ENCODE results near the gene SLC24A3. TPM values are rescaled to one million over a fixed set of nuclear protein-coding genes. Genes with fewer than 3 reads are reported as not detected.

The SLC24A3 gene
- total RNA-seq, 4 donors from 2014 or later, result 1.6 to 38.8 (median 3.7) TPM

DNA sequence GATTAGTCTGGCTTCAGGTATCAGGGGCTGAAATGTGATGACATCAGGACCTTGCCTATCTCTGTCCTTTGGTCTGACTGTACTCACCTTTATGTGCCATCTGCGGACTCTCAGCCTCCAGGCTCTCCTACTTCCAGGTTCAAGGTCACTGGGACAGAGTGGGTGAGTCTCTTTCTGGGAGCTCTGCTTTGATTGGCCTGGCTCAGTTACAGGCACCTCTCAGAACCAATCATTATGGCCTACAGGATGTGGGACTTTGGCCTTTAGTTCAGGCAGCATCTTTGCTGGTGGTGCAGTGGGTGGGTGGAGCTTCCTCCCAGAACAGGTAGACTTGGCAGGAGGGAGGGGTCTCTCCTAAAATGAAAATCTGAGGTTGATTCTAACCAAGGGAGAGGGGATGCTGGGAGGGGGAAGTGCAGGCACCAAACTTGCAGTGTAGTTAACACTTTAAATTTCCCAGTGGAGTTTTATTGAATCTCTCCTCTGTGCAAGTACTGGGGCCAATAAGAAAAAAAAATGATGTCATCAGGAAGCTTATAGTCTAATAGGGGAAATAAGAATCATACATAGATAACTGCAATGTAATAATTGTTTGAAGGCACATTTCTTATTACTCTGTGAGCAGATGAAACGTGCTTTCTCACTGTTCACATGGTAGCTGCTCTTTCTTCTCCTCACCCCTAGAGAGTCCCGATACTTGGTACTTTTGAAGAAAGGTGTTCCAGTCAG, 53.4 kb downstream of the SLC24A3 start:
- Histone ChIP-seq H3K9me3 (no peaks in the 10 kb centered on the region), H3K27me3 (no peaks in the 10 kb centered on the region), H3K4me3 (no peak overlapping the region), H3K4me1 (no peaks in the 10 kb centered on the region), H3K27ac (no peak overlapping the region), H3K36me3 (no peaks in the 10 kb centered on the region)
- no peak for DNase-seq
- TF ChIP-seq POLR2A (IDR thresholded peaks at IDR 0.05) (no peak), CTCF (IDR thresholded peaks at IDR 0.05) (no peak)

GRCh38 chr20:19268426-19268825, 56.0 kb downstream of the SLC24A3 start:
- Histone ChIP-seq H3K4me3 (no peak overlapping the region), H3K36me3 (no peaks in the 10 kb centered on the region), H3K9me3 (no peaks in the 10 kb centered on the region), H3K27ac (no peak overlapping the region), H3K4me1 (no peaks in the 10 kb centered on the region), H3K27me3 (no peaks in the 10 kb centered on the region)
- no peak for TF ChIP-seq CTCF (IDR thresholded peaks at IDR 0.05)
- TF ChIP-seq POLR2A (IDR thresholded peaks at IDR 0.05), result no peak
- DNase-seq, result no peak

DNA sequence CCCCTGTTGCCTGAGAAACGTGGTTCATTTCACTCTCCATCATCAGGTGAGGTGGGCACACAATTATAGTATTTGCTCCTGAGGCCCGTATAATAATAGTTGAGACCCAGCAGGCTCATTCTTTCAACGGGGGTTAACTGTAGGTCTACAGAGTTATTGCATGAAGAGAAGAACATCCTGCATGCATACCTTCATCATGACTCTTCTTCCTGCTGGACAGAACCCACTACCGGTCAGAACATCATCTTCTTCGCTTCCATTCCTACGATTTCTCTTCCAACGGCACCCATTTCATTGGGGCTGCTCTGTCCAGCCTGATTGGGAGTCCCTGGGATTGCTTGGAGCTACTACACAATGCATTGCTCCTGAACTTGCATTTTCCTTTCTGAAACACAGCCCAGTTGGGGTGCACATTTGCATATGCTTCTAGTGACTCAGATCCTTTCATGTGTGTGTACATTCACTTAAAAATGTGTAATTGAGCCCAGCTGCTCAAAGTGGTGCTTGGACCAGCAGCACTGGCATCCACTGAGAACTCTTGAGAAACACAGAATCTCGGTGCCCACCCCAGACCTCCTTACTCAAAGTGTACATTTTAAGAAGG, 57.4 kb downstream of the SLC24A3 start:
- TF ChIP-seq POLR2A (IDR thresholded peaks at IDR 0.05), result no peak
- TF ChIP-seq CTCF (IDR thresholded peaks at IDR 0.05), result no peak
- Histone ChIP-seq H3K36me3 (no peaks in the 10 kb centered on the region), H3K9me3 (no peaks in the 10 kb centered on the region), H3K4me1 (peaks cover 0 to 6% (median under 1%) of the 10 kb centered on the region in 4 donors), H3K4me3 (no peak overlapping the region), H3K27ac (no peak overlapping the region), H3K27me3 (no peaks in the 10 kb centered on the region)
- DNase-seq, result no peak

- Histone ChIP-seq H3K27me3 (no peaks in the 10 kb centered on the region), H3K9me3 (no peaks in the 10 kb centered on the region), H3K36me3 (no peaks in the 10 kb centered on the region), H3K4me1 (peaks cover 0 to 21% (median 3%) of the 10 kb centered on the region in 4 donors), H3K4me3 (no peak overlapping the region), H3K27ac (no peak overlapping the region)
- TF ChIP-seq CTCF (IDR thresholded peaks at IDR 0.05) (no peak), POLR2A (IDR thresholded peaks at IDR 0.05) (no peak)
- no peak for DNase-seq
Observed at GRCh38 chr20:19271879-19272651, 59.6 kb downstream of the SLC24A3 start.

- Histone ChIP-seq H3K27me3 (no peaks in the 10 kb centered on the region), H3K27ac (no peak overlapping the region), H3K9me3 (no peaks in the 10 kb centered on the region), H3K4me3 (no peak overlapping the region), H3K4me1 (peaks cover 0 to 21% (median 3%) of the 10 kb centered on the region in 4 donors), H3K36me3 (no peaks in the 10 kb centered on the region)
- TF ChIP-seq POLR2A (IDR thresholded peaks at IDR 0.05) (no peak), CTCF (IDR thresholded peaks at IDR 0.05) (no peak)
- no peak for DNase-seq
Observed at GRCh38 chr20:19272976-19273654, 60.7 kb downstream of the SLC24A3 start.
